ENCODE data around the gene ADAM12.
"Not testable (repeated sequence)": the region's sequence is repeated elsewhere in the genome, so short reads cannot be mapped to it uniquely, and the experiment has no call there.

Gene ADAM12

DNA sequence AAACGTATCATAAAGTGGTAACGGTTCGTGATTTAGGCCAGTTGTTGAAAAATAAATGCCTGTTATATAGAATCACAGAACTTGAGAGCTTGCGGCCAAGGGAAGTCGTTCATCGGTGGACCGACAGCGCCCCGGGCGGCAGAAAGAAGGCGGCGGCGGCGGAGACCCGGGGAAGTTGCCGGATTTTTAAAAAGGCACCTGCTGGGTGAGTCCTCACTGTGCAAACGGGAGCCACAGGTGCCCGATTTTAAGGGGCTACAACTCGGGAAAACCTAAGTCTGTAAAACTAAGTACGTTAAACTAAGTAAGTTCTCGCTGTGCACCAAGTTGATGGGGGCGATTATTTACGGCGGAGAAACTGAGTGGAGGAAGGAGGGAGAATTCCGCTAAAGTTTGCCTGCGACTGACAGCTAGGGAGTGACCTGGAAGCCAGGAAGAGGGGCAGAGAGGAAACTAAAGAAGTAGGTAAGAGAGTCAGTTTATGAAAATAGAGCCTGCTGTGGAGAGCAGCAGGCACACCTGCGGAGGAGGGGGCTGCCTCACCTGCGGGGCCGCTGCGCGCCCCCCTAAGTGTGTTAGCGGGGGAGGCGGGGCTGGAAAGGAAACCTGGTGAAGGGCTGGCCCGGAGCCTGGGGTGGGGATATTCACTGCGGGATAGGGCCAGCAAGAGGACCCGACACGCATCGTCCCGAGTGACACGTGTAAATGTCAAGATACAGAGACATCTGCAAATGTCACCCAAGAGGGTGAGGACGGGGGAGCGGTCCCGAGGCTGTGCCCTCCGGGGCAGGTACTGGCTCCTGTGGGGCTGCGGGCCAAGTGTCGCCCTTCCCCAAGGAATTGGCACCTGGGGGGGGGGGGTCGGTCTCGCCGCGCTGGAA, 996 bp downstream of the ADAM12 start:
- TF ChIP-seq, protein P1, sequence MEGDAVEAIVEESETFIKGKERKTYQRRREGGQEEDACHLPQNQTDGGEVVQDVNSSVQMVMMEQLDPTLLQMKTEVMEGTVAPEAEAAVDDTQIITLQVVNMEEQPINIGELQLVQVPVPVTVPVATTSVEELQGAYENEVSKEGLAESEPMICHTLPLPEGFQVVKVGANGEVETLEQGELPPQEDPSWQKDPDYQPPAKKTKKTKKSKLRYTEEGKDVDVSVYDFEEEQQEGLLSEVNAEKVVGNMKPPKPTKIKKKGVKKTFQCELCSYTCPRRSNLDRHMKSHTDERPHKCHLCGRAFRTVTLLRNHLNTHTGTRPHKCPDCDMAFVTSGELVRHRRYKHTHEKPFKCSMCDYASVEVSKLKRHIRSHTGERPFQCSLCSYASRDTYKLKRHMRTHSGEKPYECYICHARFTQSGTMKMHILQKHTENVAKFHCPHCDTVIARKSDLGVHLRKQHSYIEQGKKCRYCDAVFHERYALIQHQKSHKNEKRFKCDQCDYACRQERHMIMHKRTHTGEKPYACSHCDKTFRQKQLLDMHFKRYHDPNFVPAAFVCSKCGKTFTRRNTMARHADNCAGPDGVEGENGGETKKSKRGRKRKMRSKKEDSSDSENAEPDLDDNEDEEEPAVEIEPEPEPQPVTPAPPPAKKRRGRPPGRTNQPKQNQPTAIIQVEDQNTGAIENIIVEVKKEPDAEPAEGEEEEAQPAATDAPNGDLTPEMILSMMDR (IDR thresholded peaks at IDR 0.05; ENCODE audit: low read depth, low read length, missing control alignments), result no peak
- no peak for DNase-seq (ENCODE audit: low read depth)
- H3K4me3 ChIP-seq (ENCODE audit: low read depth, low read length), result no peak overlapping the region

DNA sequence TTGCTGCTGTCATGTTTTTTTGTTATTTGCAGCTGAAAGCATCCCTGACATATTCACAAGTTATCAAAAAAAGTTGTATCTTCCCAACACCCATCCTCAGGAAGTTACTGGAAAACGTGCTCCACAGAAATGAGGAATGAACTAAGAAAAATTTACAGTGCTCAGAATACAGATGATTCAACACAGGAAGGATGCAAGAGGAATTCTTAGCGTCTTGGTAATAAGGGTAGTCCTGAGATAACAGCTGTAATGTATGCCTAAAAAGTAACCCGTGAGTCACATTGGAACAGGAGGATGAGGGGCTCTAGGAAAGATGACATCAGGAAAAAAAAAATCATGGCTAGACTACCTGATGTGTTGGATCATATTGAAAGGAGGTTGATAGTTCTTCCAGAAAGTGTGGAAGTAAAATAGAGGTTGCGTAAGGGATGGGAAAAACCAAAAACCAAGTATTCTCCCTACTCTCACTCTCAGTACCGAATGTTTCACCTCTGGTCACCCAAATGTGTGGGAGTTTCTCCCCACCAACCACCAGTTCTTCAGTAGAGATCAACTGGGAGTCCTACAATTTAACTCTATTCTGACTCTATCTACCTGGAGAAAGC, 3.9 kb downstream of the ADAM12 start:
- no peak for DNase-seq (ENCODE audit: low read depth)
- TF ChIP-seq, protein P1 (IDR thresholded peaks at IDR 0.05; ENCODE audit: low read depth, low read length, missing control alignments), result no peak
- H3K4me3 ChIP-seq (ENCODE audit: low read depth, low read length), result no peak overlapping the region

DNA sequence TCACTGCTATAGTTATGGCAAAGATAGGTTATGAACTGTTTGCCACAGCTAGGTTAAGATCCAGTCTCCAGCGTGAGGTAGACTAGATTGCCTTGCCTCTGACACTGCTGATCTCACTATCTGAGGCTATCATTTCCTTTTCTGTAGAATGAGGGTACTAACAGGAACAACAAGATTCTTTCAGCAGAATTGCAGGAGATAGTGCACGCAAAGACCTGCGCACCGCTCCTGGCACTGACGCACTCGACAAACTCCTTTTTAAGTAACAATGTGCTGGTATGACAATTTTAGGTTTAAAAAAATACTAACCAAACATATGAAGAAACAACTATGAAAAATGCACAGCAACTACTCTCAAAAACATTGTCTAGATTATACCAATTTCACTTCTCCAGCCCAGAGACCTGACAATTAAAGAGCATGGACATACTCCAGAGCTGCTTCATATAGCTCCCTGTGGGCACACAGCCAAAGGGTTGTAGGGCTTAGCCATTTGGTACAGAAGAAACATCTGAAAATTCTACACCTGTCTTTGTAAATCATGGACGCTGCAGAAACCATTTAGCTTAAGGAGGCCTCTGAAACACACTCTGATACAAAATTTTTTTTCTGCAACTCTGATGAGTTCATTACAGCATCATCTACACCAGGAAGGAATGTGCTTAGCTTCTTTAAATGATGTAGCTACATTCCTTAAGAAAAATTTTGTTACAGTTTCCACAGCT, 7.8 kb downstream of the ADAM12 start:
- no peak for DNase-seq (ENCODE audit: low read depth)
- TF ChIP-seq, protein P1 (IDR thresholded peaks at IDR 0.05; ENCODE audit: low read depth, low read length, missing control alignments), result no peak
- H3K4me3 ChIP-seq (ENCODE audit: low read depth, low read length), result no peak overlapping the region

DNA sequence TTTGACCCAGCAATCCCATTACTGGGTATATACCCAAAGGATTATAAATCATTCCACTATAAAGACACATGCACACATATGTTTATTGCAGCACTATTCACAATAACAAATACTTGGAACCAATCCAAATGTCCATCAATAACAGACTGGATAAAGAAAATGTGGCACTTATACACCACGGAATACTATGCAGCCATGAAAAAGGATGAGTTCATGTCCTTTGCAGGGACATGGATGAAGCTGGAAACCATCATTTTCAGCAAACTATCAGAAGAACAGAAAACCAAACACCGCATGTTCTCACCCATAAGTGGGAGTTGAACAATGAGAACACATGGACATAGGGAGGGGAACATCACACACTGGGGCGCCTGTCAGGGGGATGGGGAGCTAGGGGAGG, 9.1 kb downstream of the ADAM12 start:
- DNase-seq (ENCODE audit: low read depth); H3K4me3 ChIP-seq (ENCODE audit: low read depth, low read length): not testable (repeated sequence)

DNA sequence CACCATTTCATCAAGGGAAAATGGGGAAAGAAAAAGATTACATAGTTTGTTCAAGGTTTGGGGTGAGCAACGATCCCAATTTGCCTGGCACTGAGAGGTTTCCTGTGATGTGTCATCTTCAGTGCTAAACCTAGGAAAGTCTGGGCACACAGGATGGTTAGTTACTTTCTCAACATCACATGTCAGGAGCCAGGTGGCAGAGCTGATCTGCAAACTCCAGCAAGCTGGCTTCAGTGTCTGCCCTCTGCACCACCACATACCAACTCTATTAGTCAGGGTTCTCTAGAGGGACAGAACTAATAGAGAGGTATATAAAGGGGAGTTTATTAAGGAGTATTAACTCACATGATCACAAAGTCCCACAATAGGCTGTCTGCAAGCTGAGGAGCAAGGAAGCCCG, 11.3 kb downstream of the ADAM12 start:
- no peak overlapping the region for H3K4me3 ChIP-seq (ENCODE audit: low read depth, low read length)
- no peak for DNase-seq (ENCODE audit: low read depth)
- TF ChIP-seq, protein P1 (IDR thresholded peaks at IDR 0.05; ENCODE audit: low read depth, low read length, missing control alignments), result no peak

DNA sequence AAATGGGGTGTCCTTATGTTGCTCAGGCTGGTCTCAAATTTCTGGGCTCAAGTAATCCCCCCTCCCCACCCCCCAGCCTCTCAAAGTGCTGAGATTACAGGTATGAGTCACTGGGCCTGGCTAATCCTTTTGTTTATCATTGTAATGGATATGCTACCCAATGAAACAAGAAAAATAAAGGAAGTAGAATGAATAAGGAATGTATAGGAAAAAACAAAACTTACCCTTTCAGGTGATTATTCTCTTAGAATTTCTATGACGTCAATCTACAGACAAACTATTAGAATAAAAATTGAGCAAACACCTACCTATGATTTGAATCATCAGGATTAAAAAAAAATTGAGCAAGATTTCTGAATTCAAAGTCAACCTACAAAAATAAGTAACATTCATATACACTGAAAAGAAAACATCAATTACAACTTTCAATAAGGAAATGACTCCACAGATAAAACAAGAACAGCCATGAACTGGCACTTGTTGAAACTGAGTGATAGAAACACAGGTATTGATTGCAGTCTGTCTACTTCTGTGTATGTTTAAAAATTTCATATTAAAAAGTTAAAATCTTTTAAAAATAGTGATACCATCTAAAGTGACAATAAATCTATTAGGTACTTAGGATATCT, 12.2 kb downstream of the ADAM12 start:
- H3K4me3 ChIP-seq (ENCODE audit: low read depth, low read length), result no peak overlapping the region
- TF ChIP-seq, protein P1 (IDR thresholded peaks at IDR 0.05; ENCODE audit: low read depth, low read length, missing control alignments), result no peak
- no peak for DNase-seq (ENCODE audit: low read depth)

DNA sequence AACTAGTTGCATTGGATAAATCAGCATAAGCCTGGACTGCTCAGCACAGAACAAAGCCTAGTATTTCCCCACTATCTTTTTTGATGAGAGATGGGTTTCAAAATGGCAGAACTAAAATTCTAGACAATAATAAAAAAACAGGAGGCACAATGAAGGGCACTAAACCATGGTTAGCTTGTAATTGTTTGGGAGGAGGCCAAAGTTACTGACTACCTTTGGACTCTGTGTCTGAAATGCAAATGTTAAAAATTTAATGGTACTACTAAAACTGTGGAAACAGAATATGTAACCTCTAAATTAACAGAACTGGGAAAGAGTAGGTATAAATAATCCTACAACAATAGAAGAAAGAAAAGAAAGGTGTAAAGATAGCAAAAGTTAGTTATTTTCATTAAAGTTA, 13.0 kb downstream of the ADAM12 start:
- H3K4me3 ChIP-seq (ENCODE audit: low read depth, low read length), result no peak overlapping the region
- DNase-seq (ENCODE audit: low read depth), result no peak
- TF ChIP-seq, protein P1 (IDR thresholded peaks at IDR 0.05; ENCODE audit: low read depth, low read length, missing control alignments), result no peak
